H1 (cell line): ENCODE results near the gene RBM26. TPM values are rescaled to one million over a fixed set of nuclear protein-coding genes. Genes with fewer than 3 reads are reported as not detected.

ENCODE experiments used
- CTCF ChIA-PET: fragments of 300-600 bp; sonication (Branson Sonifier 250); formaldehyde crosslinking; loops from one replicate; lab custom pipeline; 2021; ENCODE audit not compliant: partially characterized antibody; lab: Charles Lee
- POLR2A ChIA-PET: fragments of 300-600 bp; sonication (Branson Sonifier 250); formaldehyde crosslinking; loops from one replicate; lab custom pipeline; 2021; ENCODE audit warnings: inconsistent platforms; ENCODE audit not compliant: partially characterized antibody; lab: Charles Lee
- DNase-seq, 2 experiments: peaks; one replicate each; pipeline versions ENCODE4 v3.0.0 to v3.0.0-alpha.2; 2010 to 2022; ENCODE audit warnings: low spot score in 2 of 2, low read depth in 1 of 2, mixed read lengths in 1 of 2
- FAIRE-seq: peaks from 2 replicates; lab custom pipeline; 2011; peaks lifted over from hg19 to GRCh38; lab: Jason Lieb, UNC
- H2AFZ ChIP-seq: 2 replicates; pipeline ENCODE4 v1.8.1; 2012; ENCODE audit warnings: low read length, inconsistent platforms
- H2AK5ac ChIP-seq: 2 replicates; pipeline ENCODE4 v1.6.1; 2013; ENCODE audit warnings: low read depth, low read length
- H2BK120ac ChIP-seq: replicated peaks from 2 replicates; pipeline ENCODE3; 2013; ENCODE audit warnings: low read depth, low read length, inconsistent platforms
- H2BK12ac ChIP-seq: 2 replicates; pipeline ENCODE4 v1.6.1; 2013; ENCODE audit warnings: low read depth, low read length
- H2BK15ac ChIP-seq: 2 replicates; pipeline ENCODE4 v1.6.1; 2013; ENCODE audit warnings: low read length
- H2BK20ac ChIP-seq: 2 replicates; pipeline ENCODE4 v1.6.1; 2013; ENCODE audit warnings: low read length
- H2BK5ac ChIP-seq: 2 replicates; pipeline ENCODE4 v1.6.1; 2013; ENCODE audit warnings: low read depth, low read length
- H3K14ac ChIP-seq: 2 replicates; pipeline ENCODE4 v1.6.1; 2013; ENCODE audit warnings: inconsistent platforms; ENCODE audit not compliant: insufficient read length
- H3K18ac ChIP-seq: 2 replicates; pipeline ENCODE4 v1.6.1; 2013; ENCODE audit warnings: low read length; ENCODE audit errors: extremely low read depth
- H3K23ac ChIP-seq: 2 replicates; pipeline ENCODE4 v1.6.1; 2013; ENCODE audit warnings: inconsistent platforms; ENCODE audit not compliant: insufficient read length
- H3K23me2 ChIP-seq: 2 replicates; pipeline ENCODE4 v1.6.1; 2013; ENCODE audit warnings: low read depth, low read length
- H3K27ac ChIP-seq: 2 replicates; pipeline ENCODE4 v1.6.1; 2011; ENCODE audit warnings: low read depth, low read length, inconsistent platforms
- H3K27me3 ChIP-seq, 4 experiments: replicated peaks in 1 of 4; 1 replicate in 1 of 4; 2 replicates in 3 of 4; pipeline versions ENCODE4 v1.6.1 to v1.8.1; 2011 to 2013; ENCODE audit warnings: low read length in 3 of 4, mild to moderate bottlenecking in 3 of 4, inconsistent platforms in 2 of 4, mixed read lengths in 2 of 4, moderate library complexity in 1 of 4; ENCODE audit not compliant: control insufficient read depth in 3 of 4, insufficient read depth in 3 of 4; ENCODE audit errors: extremely low read depth in 1 of 4
- H3K36me3 ChIP-seq, 4 experiments: 2 replicates each; pipeline versions ENCODE4 v1.6.1 to v1.8.1; 2011 to 2013; ENCODE audit warnings: mild to moderate bottlenecking in 4 of 4, low read length in 3 of 4, moderate library complexity in 2 of 4, control low read depth in 1 of 4, inconsistent platforms in 1 of 4; ENCODE audit not compliant: insufficient read depth in 4 of 4, control insufficient read depth in 2 of 4
- H3K4ac ChIP-seq: replicated peaks from 2 replicates; pipeline ENCODE3; 2013; ENCODE audit warnings: low read length, low read depth, mixed read lengths, inconsistent platforms; ENCODE audit not compliant: insufficient read length
- H3K4me1 ChIP-seq, 4 experiments: replicated peaks in 1 of 4; 1 replicate in 1 of 4; 2 replicates in 3 of 4; pipeline versions ENCODE4 v1.6.1 to v1.8.1; 2011 to 2013; ENCODE audit warnings: low read length in 3 of 4, inconsistent platforms in 2 of 4, mixed read lengths in 1 of 4; ENCODE audit not compliant: insufficient read depth in 4 of 4, control insufficient read depth in 3 of 4
- H3K4me2 ChIP-seq, 2 experiments: 2 replicates each; pipeline versions ENCODE4 v1.6.1 to v1.8.1; 2011 to 2013; ENCODE audit warnings: low read depth in 2 of 2, low read length in 2 of 2, control low read depth in 1 of 2, inconsistent platforms in 1 of 2, mild to moderate bottlenecking in 1 of 2; ENCODE audit not compliant: insufficient read depth in 1 of 2
- H3K4me3 ChIP-seq, 4 experiments: fragments of 200-600, 300-600 bp in 1 of 4; sonication (generic), shearing (Covaris generic), sonication (Bioruptor Twin) in 1 of 4; 2 replicates each; pipeline versions ENCODE4 v1.5.1 to v1.8.1; 2011 to 2016; ENCODE audit warnings: low read length in 4 of 4, low read depth in 3 of 4, control low read depth in 2 of 4, inconsistent platforms in 2 of 4, mild to moderate bottlenecking in 2 of 4, mixed read lengths in 1 of 4, moderate library complexity in 1 of 4; ENCODE audit not compliant: insufficient read depth in 2 of 4; ENCODE audit errors: extremely low read depth in 1 of 4
- H3K56ac ChIP-seq: replicated peaks from 2 replicates; pipeline ENCODE3; 2013; ENCODE audit warnings: low read depth, mild to moderate bottlenecking, mixed read lengths, low read length, inconsistent platforms; ENCODE audit not compliant: insufficient read length
- H3K79me1 ChIP-seq: 2 replicates; pipeline ENCODE4 v1.6.1; 2013; ENCODE audit warnings: low read depth, low read length, control low read depth
- H3K79me2 ChIP-seq, 2 experiments: 2 replicates each; pipeline versions ENCODE4 v1.6.1 to v1.8.1; 2012 to 2013; ENCODE audit warnings: low read length in 2 of 2, mild to moderate bottlenecking in 2 of 2, inconsistent platforms in 1 of 2; ENCODE audit not compliant: insufficient read depth in 2 of 2, control insufficient read depth in 1 of 2
- H3K9ac ChIP-seq, 4 experiments: replicated peaks in 1 of 4; 1 replicate in 1 of 4; 2 replicates in 3 of 4; pipeline versions ENCODE4 v1.6.1 to v1.8.1; 2011 to 2013; ENCODE audit warnings: low read depth in 3 of 4, low read length in 3 of 4, control low read depth in 2 of 4, mild to moderate bottlenecking in 2 of 4, moderate library complexity in 2 of 4, inconsistent platforms in 1 of 4; ENCODE audit errors: extremely low read depth in 1 of 4
- H3K9me3 ChIP-seq, 2 experiments: 2 replicates each; pipeline versions ENCODE4 v1.6.1 to v1.8.1; 2012 to 2013; ENCODE audit warnings: mild to moderate bottlenecking in 2 of 2, moderate library complexity in 2 of 2, control low read depth in 1 of 2, inconsistent platforms in 1 of 2, low read depth in 1 of 2, low read length in 1 of 2, mixed read lengths in 1 of 2; ENCODE audit not compliant: insufficient read depth in 2 of 2
- H4K20me1 ChIP-seq, 2 experiments: replicated peaks in 1 of 2; 2 replicates each; pipeline versions ENCODE3 to v1.8.1; 2011 to 2013; ENCODE audit warnings: inconsistent platforms in 2 of 2, low read length in 2 of 2, mild to moderate bottlenecking in 1 of 2; ENCODE audit not compliant: insufficient read depth in 2 of 2, control insufficient read depth in 1 of 2
- H4K5ac ChIP-seq: 2 replicates; pipeline ENCODE4 v1.6.1; 2013; ENCODE audit warnings: low read length, low read depth, mixed read lengths, inconsistent platforms; ENCODE audit not compliant: insufficient read length
- H4K8ac ChIP-seq: 2 replicates; pipeline ENCODE4 v1.8.0; 2013; ENCODE audit warnings: mild to moderate bottlenecking, moderate library complexity, low read length, inconsistent platforms; ENCODE audit not compliant: insufficient read depth; ENCODE audit errors: extremely low read depth
- H4K91ac ChIP-seq: replicated peaks from 2 replicates; pipeline ENCODE3; 2013; ENCODE audit warnings: low read length, mixed read lengths, inconsistent platforms; ENCODE audit not compliant: insufficient read length
- ATF3 ChIP-seq: IDR thresholded peaks from 2 replicates; pipeline ENCODE4 v1.6.1; 2011; ENCODE audit warnings: low read depth, mild to moderate bottlenecking, low read length; ENCODE audit not compliant: insufficient read depth
- BACH1 ChIP-seq: IDR thresholded peaks from 2 replicates; pipeline ENCODE4 v1.6.1; 2012; ENCODE audit warnings: low read length, improper control_type of control experiment
- CBX5 ChIP-seq: fragments of 300-800, 300-1000 bp; sonication (generic); IDR thresholded peaks from 2 replicates; pipeline ENCODE4 v1.7.1; 2016; ENCODE audit warnings: antibody characterized with exemption, low read length, low read depth
- EZH2 ChIP-seq: fragments of 200-600 bp; sonication (generic); IDR thresholded peaks from 2 replicates; pipeline ENCODE4 v1.7.1; 2012; ENCODE audit warnings: low read depth, mild to moderate bottlenecking, moderate library complexity, low read length, inconsistent platforms; ENCODE audit not compliant: severe bottlenecking
- JUND ChIP-seq: IDR thresholded peaks from 2 replicates; pipeline ENCODE4 v1.6.1; 2011; ENCODE audit warnings: mild to moderate bottlenecking, improper control_type of control experiment, low read length
- KDM4A ChIP-seq: IDR thresholded peaks from one replicate; pipeline ENCODE4 v1.7.1; 2012; ENCODE audit warnings: low read depth, mild to moderate bottlenecking, moderate library complexity, low read length, inconsistent platforms; ENCODE audit not compliant: severe bottlenecking
- POLR2A ChIP-seq, 2 experiments: IDR thresholded peaks; 1 replicate in 1 of 2; 2 replicates in 1 of 2; pipeline ENCODE4 v1.6.1; 2011; ENCODE audit warnings: low read depth in 2 of 2, low read length in 2 of 2, mild to moderate bottlenecking in 2 of 2; ENCODE audit errors: control extremely low read depth in 1 of 2
- TEAD4 ChIP-seq: IDR thresholded peaks from 2 replicates; pipeline ENCODE4 v1.6.1; 2012; ENCODE audit warnings: low read depth, low read length, inconsistent platforms, mixed read lengths
- WGBS, 2 experiments: shearing (Covaris generic) in 1 of 2; methylation state at CpG; one replicate each; pipeline versions ENCODE4 v1.1.6 to v1.1.7; 2013 to 2015; ENCODE audit warnings: low lambda C conversion rate in 2 of 2, mixed read lengths in 2 of 2, inconsistent platforms in 1 of 2, low coverage in 1 of 2, missing lambda C conversion rate in 1 of 2; ENCODE audit not compliant: insufficient replicate concordance in 2 of 2, insufficient coverage in 1 of 2, insufficient read length in 1 of 2; ENCODE audit errors: extremely low coverage in 1 of 2, missing lambda C conversion rate in 1 of 2; 5-methylcytosine and 5-hydroxymethylcytosine counted together
- polyA plus RNA-seq, 7 experiments: library from polyadenylated mRNA; depleted of rRNA in 3 of 7; stranded (reverse) in 5 of 7; unstranded in 2 of 7; fragments of >200 nt in 5 of 7; fragments of 200-250 nt in 2 of 7; gene quantifications; 1 replicate in 5 of 7; 2 replicates in 1 of 7; 4 replicates in 1 of 7; pipeline versions ENCODE4 v1.2.1 to v1.2.3, GENCODE V29; 2011 to 2013; ENCODE audit warnings: missing spikeins in 2 of 7, mixed read lengths in 2 of 7
- total RNA-seq: library from RNA; stranded (reverse); fragmentation: NEBNext Ultra II Directional; extraction: Animal tissue kit (Norgen Biotek cat#: 25700); gene quantifications from 2 replicates; pipeline ENCODE4 v1.2.1, GENCODE V29; 2021

RBM26 gene
- total and polyA plus RNA-seq, 2 of the 8 experiments (the other 6 are each of a cell fraction or from before 2014, with no cell fraction given) = 20.3 to 65.5 TPM

- no peaks in the 10 kb centered on the region for H3K27me3 ChIP-seq
- H4K91ac ChIP-seq = no peak overlapping the region
- H3K18ac ChIP-seq = no peak overlapping the region
- CTCF ChIA-PET = interaction anchor here (1.4 to 3.0 kb wide), 3 partner anchors 10 to 134 kb away, joined by 3 to 19 read pairs (median 4); no protein-coding TSS in a partner anchor
- H3K4ac ChIP-seq = no peak overlapping the region
- H3K79me2 ChIP-seq = peaks cover 7 to 25% of the 10 kb centered on the region in 2 experiments
- TF ChIP-seq EZH2 = no peak
- TF ChIP-seq TEAD4 = no peak
- no peak for TF ChIP-seq CBX5
- TF ChIP-seq ATF3 = no peak
- no peak for TF ChIP-seq POLR2A (IDR thresholded peaks at IDR 0.05; ENCODE audit: control extremely low read depth in 1 of 2, low read depth in 2 of 2, low read length in 2 of 2)
- TF ChIP-seq BACH1 = no peak
- TF ChIP-seq JUND = no peak
- no peak for TF ChIP-seq KDM4A
- TF ChIP-seq, all 59 proteins: peak for 0
- 76% methylated on average over 4 of the region's 4 CpGs; no CpG with 5 or more reads in 1 of the 2 experiments for WGBS, 2 experiments
- Histone ChIP-seq H2BK20ac (no peak overlapping the region), H3K36me3 (peaks cover 0 to 7% (median under 1%) of the 10 kb centered on the region in 4 experiments; a peak in 2 of 8 replicates), H3K9me3 (no peaks in the 10 kb centered on the region), H3K56ac (no peak overlapping the region), H2BK120ac (no peak overlapping the region), H3K14ac (no peak overlapping the region), H2BK15ac (no peak overlapping the region), H4K20me1 (no peaks in the 10 kb centered on the region), H4K5ac (no peak overlapping the region), H3K4me2 (no peak overlapping the region), H2AK5ac (no peak overlapping the region), H2BK12ac (no peak overlapping the region), H3K23me2 (no peaks in the 10 kb centered on the region; the same call in 1 of the 2 replicates), H3K23ac (no peak overlapping the region), H4K8ac (no peak overlapping the region), H2BK5ac (no peak overlapping the region), H3K4me1 (peaks cover 0 to 5% (median 1%) of the 10 kb centered on the region in 4 experiments; a peak in 2 of 7 replicates), H3K4me3 (no peak overlapping the region), H3K9ac (no peak overlapping the region), H3K79me1 (no peaks in the 10 kb centered on the region), H3K27ac (no peak overlapping the region), H2AFZ (no peak overlapping the region)
- FAIRE-seq (no peak), DNase-seq (no peak)
- POLR2A ChIA-PET = interaction anchor here (0.9 to 1.1 kb wide), 2 partner anchors 10 to 13 kb away, joined by 3 read pairs; no protein-coding TSS in a partner anchor
These were observed 3.8 kb upstream of the RBM26 start for GRCh38 chr13:79409828-79410227.
